ENCODE data around the gene SARDH.

SARDH gene

GRCh38 chr9:133731876-133732638 lies 6.1 kb downstream of the SARDH start:
- DNase-seq: peak; percentile 3

GRCh38 chr9:133730994-133731715 lies 7.0 kb downstream of the SARDH start:
- no peak for DNase-seq

- no peak for DNase-seq
Measured at GRCh38 chr9:133729617-133730281, 8.4 kb downstream of the SARDH start.

GRCh38 chr9:133728856-133729616 lies 9.1 kb downstream of the SARDH start:
- no peak for DNase-seq

GRCh38 chr9:133727876-133728441 lies 10.2 kb downstream of the SARDH start:
- no peak for DNase-seq

- DNase-seq: no peak
Measured at GRCh38 chr9:133727277-133727875, 10.8 kb downstream of the SARDH start.

GRCh38 chr9:133726401-133727276 lies 11.5 kb downstream of the SARDH start:
- no peak for DNase-seq

GRCh38 chr9:133725886-133726285 lies 12.3 kb downstream of the SARDH start:
- no peak for DNase-seq

- DNase-seq: no peak
Measured at GRCh38 chr9:133718563-133719315, 19.4 kb downstream of the SARDH start.

- no peak for DNase-seq
Measured at GRCh38 chr9:133717113-133718031, 20.8 kb downstream of the SARDH start.

GRCh38 chr9:133716564-133717112 lies 21.5 kb downstream of the SARDH start:
- DNase-seq: no peak

- DNase-seq: no peak
Measured at GRCh38 chr9:133715866-133716563, 22.1 kb downstream of the SARDH start.

- no peak for DNase-seq
Measured at GRCh38 chr9:133715295-133715865, 22.8 kb downstream of the SARDH start.

- no peak for DNase-seq
Measured at GRCh38 chr9:133714606-133715294, 23.4 kb downstream of the SARDH start.

- no peak for DNase-seq
Measured at GRCh38 chr9:133713960-133714495, 24.1 kb downstream of the SARDH start.

GRCh38 chr9:133713150-133713959 lies 24.8 kb downstream of the SARDH start:
- DNase-seq: no peak

Data from NCI-H446 treated with DMSO at 0.1 percent for 48 hours (cell line).